ENCODE results near the gene RIOX2. TPM values are rescaled to one million over a fixed set of nuclear protein-coding genes. Genes with fewer than 3 reads are reported as not detected.

The RIOX2 gene
- total and polyA plus RNA-seq, 2 of the 8 experiments (the other 6 are each of a cell fraction or from before 2014, with no cell fraction given) = 3.8 to 16.4 TPM

DNA sequence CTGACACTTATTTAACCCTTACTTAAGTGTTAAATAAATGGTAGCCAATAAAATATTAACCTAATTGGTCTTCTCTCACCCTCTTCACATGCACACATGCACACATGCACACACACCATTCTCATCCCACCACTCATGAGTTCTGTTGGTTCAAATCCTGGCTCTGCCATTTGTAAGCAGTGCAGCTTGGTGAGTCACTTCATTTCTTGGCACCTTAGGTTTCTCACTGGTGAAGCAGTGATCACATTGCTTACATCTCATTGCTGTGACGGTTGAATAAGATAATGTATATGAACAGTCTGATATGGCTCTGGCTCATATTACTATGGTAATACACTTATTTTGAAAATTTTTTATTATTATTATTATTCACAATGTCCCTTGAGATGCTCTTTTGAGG lies 33.8 kb downstream of the RIOX2 start:
- Histone ChIP-seq H3K4me2 (ENCODE audit: insufficient read depth in 1 of 2, low read depth in 2 of 2, low read length in 2 of 2) (no peak overlapping the region), H2AFZ (ENCODE audit: low read length) (no peak overlapping the region), H2BK120ac (replicated peaks; ENCODE audit: low read depth, low read length) (no peak overlapping the region), H2BK12ac (ENCODE audit: low read depth, low read length) (no peak overlapping the region), H3K23me2 (ENCODE audit: low read depth, low read length) (no peaks in the 10 kb centered on the region; the same call in 1 of the 2 replicates), H3K23ac (ENCODE audit: insufficient read length) (no peak overlapping the region), H3K27me3 (replicated peaks in 1 of 4; ENCODE audit: control insufficient read depth in 3 of 4, extremely low read depth in 1 of 4, insufficient read depth in 3 of 4, low read length in 3 of 4) (no peaks in the 10 kb centered on the region), H3K36me3 (ENCODE audit: control insufficient read depth in 2 of 4, insufficient read depth in 4 of 4, low read length in 3 of 4) (peaks cover 0 to 10% (median 3%) of the 10 kb centered on the region in 4 experiments; a peak in 4 of 8 replicates), H2BK5ac (ENCODE audit: low read depth, low read length) (no peak overlapping the region), H3K9ac (replicated peaks in 1 of 4; ENCODE audit: extremely low read depth in 1 of 4, low read depth in 3 of 4, low read length in 3 of 4) (no peak overlapping the region), H4K20me1 (replicated peaks in 1 of 2; ENCODE audit: control insufficient read depth in 1 of 2, insufficient read depth in 2 of 2, low read length in 2 of 2) (no peaks in the 10 kb centered on the region), H4K5ac (ENCODE audit: insufficient read length, low read depth, low read length) (no peak overlapping the region), H4K8ac (ENCODE audit: extremely low read depth, insufficient read depth, low read length) (no peak overlapping the region), H3K4me3 (ENCODE audit: extremely low read depth in 1 of 4, insufficient read depth in 2 of 4, low read depth in 3 of 4, low read length in 4 of 4) (no peak overlapping the region), H3K79me1 (ENCODE audit: low read depth, low read length) (no peaks in the 10 kb centered on the region), H4K91ac (replicated peaks; ENCODE audit: insufficient read length, low read length) (no peak overlapping the region), H2BK20ac (ENCODE audit: low read length) (no peak overlapping the region), H2AK5ac (ENCODE audit: low read depth, low read length) (no peak overlapping the region), H3K4ac (replicated peaks; ENCODE audit: insufficient read length, low read depth, low read length) (no peak overlapping the region), H3K9me3 (ENCODE audit: insufficient read depth in 2 of 2, low read depth in 1 of 2, low read length in 1 of 2) (no peaks in the 10 kb centered on the region), H3K27ac (ENCODE audit: low read depth, low read length) (no peak overlapping the region), H3K14ac (ENCODE audit: insufficient read length) (no peak overlapping the region), H3K4me1 (replicated peaks in 1 of 4; ENCODE audit: control insufficient read depth in 3 of 4, insufficient read depth in 4 of 4, low read length in 3 of 4) (no peaks in the 10 kb centered on the region), H3K56ac (replicated peaks; ENCODE audit: insufficient read length, low read depth, low read length) (no peak overlapping the region), H2BK15ac (ENCODE audit: low read length) (no peak overlapping the region), H3K79me2 (ENCODE audit: control insufficient read depth in 1 of 2, insufficient read depth in 2 of 2, low read length in 2 of 2) (no peaks in the 10 kb centered on the region), H3K18ac (ENCODE audit: extremely low read depth, low read length) (no peak overlapping the region)
- FAIRE-seq (no peak), DNase-seq (ENCODE audit: low read depth in 1 of 2, low spot score in 2 of 2) (no peak)
- TF ChIP-seq TEAD4 (IDR thresholded peaks at IDR 0.05; ENCODE audit: low read depth, low read length) = no peak
- TF ChIP-seq SIRT6 (IDR thresholded peaks at IDR 0.05; ENCODE audit: low read length) = no peak
- no peak for TF ChIP-seq RBBP5 (IDR thresholded peaks at IDR 0.05; ENCODE audit: borderline replicate concordance, low read depth, low read length)
- TF ChIP-seq GABPA (IDR thresholded peaks at IDR 0.05; ENCODE audit: borderline replicate concordance, insufficient read depth, low read length) = no peak
- TF ChIP-seq CHD1 (IDR thresholded peaks at IDR 0.05; ENCODE audit: low read depth, low read length) = no peak
- TF ChIP-seq BACH1 (IDR thresholded peaks at IDR 0.05; ENCODE audit: low read length) = no peak
- TF ChIP-seq SP1 (IDR thresholded peaks at IDR 0.05; ENCODE audit: low read depth, low read length) = no peak
- TF ChIP-seq SIN3A (conservative IDR thresholded peaks at IDR 0.05 in 1 of 2, IDR thresholded peaks at IDR 0.05 in 1 of 2; ENCODE audit: low read depth in 1 of 2, low read length in 2 of 2) = no peak
- TF ChIP-seq BRCA1 (IDR thresholded peaks at IDR 0.05; ENCODE audit: low read depth, low read length) = no peak
- TF ChIP-seq JUND (IDR thresholded peaks at IDR 0.05; ENCODE audit: low read length) = no peak
- ChIA-PET CTCF (ENCODE audit: partially characterized antibody) (interaction anchor here (1.5 kb wide), 1 partner anchor 14 kb away, joined by 5 read pairs; no protein-coding TSS in a partner anchor), POLR2A (ENCODE audit: partially characterized antibody) (interaction anchor here (0.8 kb wide), 1 partner anchor 9 kb away, joined by 3 read pairs; no protein-coding TSS in a partner anchor)
- 96% methylated on average over 1 of the region's 1 CpG; no CpG with 5 or more reads in 1 of the 2 experiments for WGBS, 2 experiments (ENCODE audit: extremely low coverage in 1 of 2, insufficient coverage in 1 of 2, insufficient read length in 1 of 2, insufficient replicate concordance in 2 of 2, low coverage in 1 of 2, low lambda C conversion rate in 2 of 2, missing lambda C conversion rate in 1 of 2)
